C4-2B (cell line): ENCODE data around the gene CDX1.

ENCODE experiments used
- H3K27ac ChIP-seq: fragments of 450-650 bp; 2 replicates; pipeline ENCODE4 v1.5.1; 2017
- ZFX ChIP-seq: fragments of 450-650 bp; IDR thresholded peaks from 2 replicates; pipeline ENCODE4 v1.6.1; 2017
- TF ChIP-seq, protein P1 (sequence below): fragments of 450-650 bp; conservative IDR thresholded peaks from 2 replicates; pipeline ENCODE4 v1.5.1; 2017; ENCODE audit warnings: mild to moderate bottlenecking

CDX1 gene

DNA sequence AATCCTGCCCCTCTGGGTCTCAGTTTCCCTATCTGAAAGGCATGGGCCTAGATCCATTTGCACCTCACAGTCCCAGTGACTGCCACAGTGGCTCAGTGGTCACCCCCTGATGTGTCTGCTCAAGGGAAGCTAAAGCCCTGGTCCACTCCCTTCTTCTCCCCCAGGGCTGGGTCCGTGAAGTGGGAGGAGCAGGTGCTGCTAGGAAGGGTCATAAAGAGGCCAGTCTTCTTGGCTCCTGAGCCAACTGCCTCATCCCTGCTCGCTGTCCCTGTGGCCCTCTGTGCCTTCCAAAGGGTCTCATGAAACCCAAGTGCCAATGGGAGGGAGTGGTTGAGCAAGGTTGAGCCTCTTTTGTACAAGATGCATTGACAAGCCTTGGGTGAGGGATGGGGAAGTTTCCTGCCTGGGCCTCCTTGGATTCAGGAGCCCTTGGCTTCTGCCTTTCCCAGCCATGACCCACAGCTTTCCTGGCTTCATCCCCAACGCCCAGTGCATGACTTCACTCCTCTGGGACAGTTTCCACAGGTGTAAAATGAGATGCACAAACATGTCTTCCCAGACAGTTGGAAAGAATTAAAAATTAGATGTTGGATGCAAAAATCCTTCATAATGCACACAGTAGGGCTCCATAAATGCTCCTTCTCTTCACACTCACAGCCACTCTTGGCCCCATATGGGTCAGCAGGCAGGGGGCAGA, 21.7 kb downstream of the CDX1 start:
- no peak overlapping the region for H3K27ac ChIP-seq
- TF ChIP-seq ZFX = no peak
- TF ChIP-seq, protein P1, sequence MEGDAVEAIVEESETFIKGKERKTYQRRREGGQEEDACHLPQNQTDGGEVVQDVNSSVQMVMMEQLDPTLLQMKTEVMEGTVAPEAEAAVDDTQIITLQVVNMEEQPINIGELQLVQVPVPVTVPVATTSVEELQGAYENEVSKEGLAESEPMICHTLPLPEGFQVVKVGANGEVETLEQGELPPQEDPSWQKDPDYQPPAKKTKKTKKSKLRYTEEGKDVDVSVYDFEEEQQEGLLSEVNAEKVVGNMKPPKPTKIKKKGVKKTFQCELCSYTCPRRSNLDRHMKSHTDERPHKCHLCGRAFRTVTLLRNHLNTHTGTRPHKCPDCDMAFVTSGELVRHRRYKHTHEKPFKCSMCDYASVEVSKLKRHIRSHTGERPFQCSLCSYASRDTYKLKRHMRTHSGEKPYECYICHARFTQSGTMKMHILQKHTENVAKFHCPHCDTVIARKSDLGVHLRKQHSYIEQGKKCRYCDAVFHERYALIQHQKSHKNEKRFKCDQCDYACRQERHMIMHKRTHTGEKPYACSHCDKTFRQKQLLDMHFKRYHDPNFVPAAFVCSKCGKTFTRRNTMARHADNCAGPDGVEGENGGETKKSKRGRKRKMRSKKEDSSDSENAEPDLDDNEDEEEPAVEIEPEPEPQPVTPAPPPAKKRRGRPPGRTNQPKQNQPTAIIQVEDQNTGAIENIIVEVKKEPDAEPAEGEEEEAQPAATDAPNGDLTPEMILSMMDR = no peak

DNA sequence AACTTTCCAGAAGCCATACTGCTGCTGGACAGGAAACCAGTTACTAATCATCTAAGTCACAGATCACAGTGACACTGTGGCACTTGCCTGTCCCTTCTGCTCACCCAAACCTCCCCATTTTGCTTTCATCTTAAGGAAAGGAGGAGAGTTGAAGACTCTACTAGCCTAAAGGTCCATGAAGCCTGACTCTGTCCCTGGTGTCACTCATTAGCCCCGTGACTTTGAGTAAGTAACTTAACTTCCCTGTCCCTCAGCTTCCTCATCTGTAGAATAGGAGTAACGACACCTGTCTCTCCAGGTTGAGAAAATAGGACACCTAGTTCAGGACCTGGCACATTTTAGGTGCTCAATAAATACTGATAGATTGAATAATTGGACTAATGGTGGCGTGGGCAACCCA, 22.7 kb downstream of the CDX1 start:
- TF ChIP-seq ZFX = no peak
- TF ChIP-seq, protein P1 = no peak

DNA sequence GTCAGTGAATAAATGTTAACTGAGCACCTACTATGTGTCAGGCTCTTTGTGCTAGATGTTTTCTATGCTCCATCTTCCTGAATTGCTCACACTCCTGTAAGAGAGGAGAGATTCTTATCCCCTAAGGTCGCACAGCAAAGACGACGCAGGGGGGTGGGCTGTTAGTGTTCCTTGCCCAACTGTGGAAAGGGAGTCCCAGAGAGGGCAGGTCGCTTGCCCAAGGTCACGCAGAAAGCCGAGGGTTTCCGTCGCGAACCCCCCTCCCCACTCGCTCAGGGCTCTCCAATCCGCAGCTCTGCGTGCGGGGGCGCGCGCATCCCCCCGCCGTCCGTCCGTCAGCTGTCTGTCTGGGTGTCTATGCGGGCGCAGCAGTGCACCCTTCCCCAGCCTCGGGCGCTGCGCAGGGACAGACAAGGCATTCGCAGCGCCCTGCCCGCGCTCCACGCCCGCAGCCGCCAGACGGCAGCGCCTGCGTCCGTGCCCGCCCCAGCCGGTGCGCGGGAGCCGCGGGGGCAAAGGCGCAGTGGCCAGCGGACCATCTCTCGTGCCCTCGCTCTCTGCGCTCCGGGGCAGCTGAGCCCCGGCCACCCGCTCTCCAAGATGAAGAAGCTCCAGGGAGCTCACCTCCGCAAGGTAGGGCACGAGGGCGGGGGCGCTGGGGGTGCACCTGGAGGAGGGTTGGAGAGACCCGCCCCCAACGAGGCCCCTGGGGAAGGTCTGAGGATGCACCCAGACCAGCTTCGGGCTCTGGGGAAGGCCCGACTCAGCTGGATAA, 23.3 kb downstream of the CDX1 start, which contains the start of gene SLC6A7:
TSS of gene SLC6A7 (plus strand) at position 335 of the 775 bp plus-strand sequence. CDS start at position 601, 266 bp downstream.
- TF ChIP-seq, protein P1 = no peak
- TF ChIP-seq ZFX = no peak
- H3K27ac ChIP-seq = no peak within 1 kb of the TSS

More for the DNA sequence above, 22.7 kb downstream of the CDX1 start:
- H3K27ac ChIP-seq = no peak overlapping the region

DNA sequence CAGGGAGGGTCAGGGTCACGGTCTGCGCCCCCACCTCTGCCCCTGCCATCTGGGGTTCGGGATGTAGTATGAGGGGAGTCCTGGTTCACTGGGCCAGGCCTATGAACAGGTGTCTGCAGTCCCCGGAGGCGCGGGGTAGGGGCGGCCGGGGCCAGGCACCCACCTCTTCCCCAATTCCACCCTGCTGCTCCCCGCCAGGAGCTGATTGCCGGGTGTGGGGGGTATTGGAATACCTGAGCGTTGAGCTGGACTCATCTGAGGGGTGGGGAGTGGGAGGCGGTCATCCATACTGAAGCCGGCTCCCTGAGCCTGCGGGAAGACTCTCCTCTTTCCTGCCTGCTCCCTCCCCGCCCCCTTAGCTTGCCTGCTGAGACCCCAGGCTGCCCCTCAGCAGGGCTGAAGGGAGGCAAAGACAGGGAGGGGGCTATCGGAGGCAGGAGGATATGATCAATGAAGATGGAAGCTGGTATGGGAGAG, 24.0 kb downstream of the CDX1 start:
- no peak overlapping the region for H3K27ac ChIP-seq
- no peak for TF ChIP-seq ZFX
- TF ChIP-seq, protein P1 = no peak

DNA sequence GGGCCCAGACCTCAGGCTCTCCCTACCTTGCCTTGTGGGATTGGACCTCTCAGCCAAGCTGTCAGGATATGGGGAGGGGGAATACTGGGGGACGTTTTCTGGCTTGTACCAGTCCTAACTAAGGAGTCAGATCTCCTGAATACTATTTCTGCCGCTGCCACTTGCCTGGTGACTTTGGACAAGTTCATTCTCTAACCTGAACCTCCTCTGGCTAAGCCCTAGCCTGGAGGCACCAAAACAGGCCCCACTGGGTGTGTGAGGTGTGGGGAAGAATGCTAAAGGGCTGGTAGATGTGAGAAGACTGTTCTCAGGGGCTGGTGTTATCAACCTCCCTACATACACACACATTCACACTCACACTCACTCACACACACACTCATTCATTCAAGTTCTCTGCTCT, 24.4 kb downstream of the CDX1 start:
- TF ChIP-seq, protein P1 = no peak
- TF ChIP-seq ZFX = no peak
- H3K27ac ChIP-seq = no peak overlapping the region

DNA sequence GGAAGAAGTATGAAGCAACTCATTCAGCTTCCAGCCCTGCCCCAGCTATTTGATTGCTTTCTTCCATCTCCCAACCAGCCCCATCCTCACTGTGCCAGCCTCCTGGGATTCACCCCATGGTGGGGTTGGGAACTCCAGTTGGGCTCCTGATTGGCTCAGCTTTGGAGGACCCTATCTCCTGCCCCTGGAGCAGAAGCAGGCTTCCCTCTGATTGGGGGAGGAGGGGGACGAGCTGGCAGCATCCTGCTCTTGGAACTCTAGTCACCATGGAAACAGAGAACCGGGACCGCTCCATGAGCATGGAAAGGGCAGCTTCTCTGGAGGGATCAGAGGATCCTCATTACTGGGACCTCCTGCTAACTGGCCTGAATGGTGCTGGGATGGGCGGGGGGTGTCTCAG, 25.9 kb downstream of the CDX1 start:
- no peak overlapping the region for H3K27ac ChIP-seq
- TF ChIP-seq ZFX = no peak
- TF ChIP-seq, protein P1 = no peak
